Keratinocyte (primary cell): ENCODE data around the gene NRP1. TPM values are rescaled to one million over a fixed set of nuclear protein-coding genes. Genes with fewer than 3 reads are reported as not detected.

Experiments
- DNase-seq: peaks from one replicate; pipeline ENCODE4 v3.0.0-alpha.2; 2011; ENCODE audit warnings: low read depth, missing footprints, low spot score
- FAIRE-seq: peaks from 2 replicates; lab custom pipeline; 2011; peaks lifted over from hg19 to GRCh38; lab: Jason Lieb, UNC
- H2AFZ ChIP-seq: 2 replicates; pipeline ENCODE4 v1.6.0; 2012; ENCODE audit warnings: low read length, control low read depth, inconsistent platforms; ENCODE audit not compliant: control insufficient read depth
- H3K27ac ChIP-seq: 2 replicates; pipeline ENCODE4 v1.5.1; 2011; ENCODE audit warnings: low read length; ENCODE audit not compliant: control insufficient read depth, insufficient read depth
- H3K27me3 ChIP-seq: 3 replicates; pipeline ENCODE4 v1.6.0; 2011; ENCODE audit warnings: low read length; ENCODE audit not compliant: control insufficient read depth, insufficient read depth; ENCODE audit errors: extremely low read depth
- H3K36me3 ChIP-seq, 2 experiments: 2 replicates in 1 of 2; 3 replicates in 1 of 2; pipeline ENCODE4 v1.5.1; 2011; ENCODE audit warnings: low read length in 2 of 2, mild to moderate bottlenecking in 1 of 2; ENCODE audit not compliant: control insufficient read depth in 2 of 2, insufficient read depth in 2 of 2; ENCODE audit errors: extremely low read depth in 1 of 2
- H3K4me1 ChIP-seq: 3 replicates; pipeline ENCODE4 v1.5.1; 2011; ENCODE audit warnings: low read length; ENCODE audit not compliant: control insufficient read depth, insufficient read depth; ENCODE audit errors: extremely low read depth
- H3K4me2 ChIP-seq: 3 replicates; pipeline ENCODE4 v1.6.0; 2011; ENCODE audit warnings: low read depth, low read length; ENCODE audit not compliant: control insufficient read depth, insufficient read depth; ENCODE audit errors: extremely low read depth
- H3K4me3 ChIP-seq, 3 experiments: fragments of 200-600 bp in 1 of 3; sonication (generic) in 1 of 3; 2 replicates in 2 of 3; 3 replicates in 1 of 3; pipeline ENCODE4 v1.5.1; 2011 to 2016; ENCODE audit warnings: low read length in 3 of 3, mild to moderate bottlenecking in 3 of 3, control low read depth in 2 of 3, inconsistent platforms in 1 of 3, low read depth in 1 of 3, mixed read lengths in 1 of 3, mixed run types in 1 of 3, moderate library complexity in 1 of 3; ENCODE audit not compliant: control insufficient read depth in 2 of 3, insufficient read depth in 2 of 3; ENCODE audit errors: extremely low read depth in 1 of 3
- H3K79me2 ChIP-seq: 2 replicates; pipeline ENCODE4 v1.6.0; 2012; ENCODE audit warnings: low read length; ENCODE audit not compliant: control insufficient read depth, insufficient read depth
- H3K9ac ChIP-seq: 3 replicates; pipeline ENCODE4 v1.6.0; 2011; ENCODE audit warnings: low read length; ENCODE audit not compliant: control insufficient read depth, insufficient read depth; ENCODE audit errors: extremely low read depth
- H3K9me1 ChIP-seq: 3 replicates; pipeline ENCODE4 v1.6.0; 2011; ENCODE audit warnings: low read length; ENCODE audit not compliant: control insufficient read depth, insufficient read depth; ENCODE audit errors: extremely low read depth
- H3K9me3 ChIP-seq: 2 replicates; pipeline ENCODE4 v1.5.1; 2012; ENCODE audit warnings: low read depth, low read length; ENCODE audit not compliant: control insufficient read depth
- H4K20me1 ChIP-seq: 3 replicates; pipeline ENCODE4 v1.6.0; 2011; ENCODE audit warnings: low read length; ENCODE audit not compliant: control insufficient read depth, insufficient read depth; ENCODE audit errors: extremely low read depth
- CTCF ChIP-seq, 3 experiments: IDR thresholded peaks in 1 of 3; conservative IDR thresholded peaks in 1 of 3; optimal IDR thresholded peaks in 1 of 3; 2 replicates in 2 of 3; 3 replicates in 1 of 3; pipeline versions ENCODE3 to v1.5.1; 2011; ENCODE audit warnings: low read length in 3 of 3, mild to moderate bottlenecking in 3 of 3, moderate library complexity in 2 of 3, control low read depth in 1 of 3, inconsistent platforms in 1 of 3; ENCODE audit not compliant: insufficient read depth in 2 of 3; ENCODE audit errors: extremely low read depth in 1 of 3
- EZH2 ChIP-seq: IDR thresholded peaks from one replicate; pipeline ENCODE4 v1.6.1; 2012; ENCODE audit warnings: inconsistent platforms, mild to moderate bottlenecking, low read length, moderate library complexity
- dilution Hi-C: fragments of 300-500 bp; cut with MboI; formaldehyde crosslinking; loops from one replicate; pipeline ENCODE4 v1.7.0; 2020; ENCODE audit warnings: low sequenced_read_pairs; ENCODE audit not compliant: extremely low pct_ligation_motif_present
- polyA plus RNA-seq, 5 experiments: library from polyadenylated mRNA; depleted of rRNA in 3 of 5; stranded (reverse) in 3 of 5; stranded (forward) in 1 of 5; unstranded in 1 of 5; fragments of >200 nt; gene quantifications; 1 replicate in 1 of 5; 2 replicates in 3 of 5; 3 replicates in 1 of 5; pipeline versions ENCODE4 v1.2.1 to v1.2.3, GENCODE V29; 2011 to 2012; ENCODE audit warnings: missing spikeins in 2 of 5, low read depth in 1 of 5, low replicate concordance in 1 of 5

NRP1 gene
- polyA plus RNA-seq, 1 donor (not counting 4 experiments of a cell fraction or from before 2014, with no cell fraction given): 36.2 TPM

- H3K27ac ChIP-seq: no peak overlapping the region
- no peak overlapping the region for H2AFZ ChIP-seq
- H3K27me3 ChIP-seq: no peaks in the 10 kb centered on the region
- H3K4me2 ChIP-seq: no peak overlapping the region
- FAIRE-seq: no peak
- no peak for DNase-seq
- H3K79me2 ChIP-seq: no peaks in the 10 kb centered on the region
- no peak overlapping the region for H3K4me3 ChIP-seq
- no peaks in the 10 kb centered on the region for H4K20me1 ChIP-seq
- dilution Hi-C loops: no loop called here
- peaks cover 10% of the 10 kb centered on the region for H3K4me1 ChIP-seq
- peaks cover 5 to 10% of the 10 kb centered on the region in 2 experiments for H3K36me3 ChIP-seq
- H3K9me3 ChIP-seq: no peaks in the 10 kb centered on the region
- no peaks in the 10 kb centered on the region for H3K9me1 ChIP-seq
- TF ChIP-seq EZH2: no peak
- TF ChIP-seq CTCF (optimal IDR thresholded peaks at IDR 0.05 in 1 of 3, IDR thresholded peaks at IDR 0.05 in 1 of 3, conservative IDR thresholded peaks at IDR 0.05 in 1 of 3; ENCODE audit: extremely low read depth in 1 of 3, insufficient read depth in 2 of 3, low read length in 3 of 3): no peak
- no peak overlapping the region for H3K9ac ChIP-seq
Measured at GRCh38 chr10:33189363-33189762, 145.1 kb downstream of the NRP1 start.

- Histone ChIP-seq H2AFZ (no peak overlapping the region), H3K9me1 (no peaks in the 10 kb centered on the region), H3K27ac (no peak overlapping the region), H3K36me3 (peaks cover 3 to 10% of the 10 kb centered on the region in 2 experiments), H3K9ac (no peak overlapping the region), H4K20me1 (no peaks in the 10 kb centered on the region), H3K4me2 (no peak overlapping the region), H3K4me3 (no peak overlapping the region), H3K4me1 (no peaks in the 10 kb centered on the region), H3K9me3 (no peaks in the 10 kb centered on the region), H3K27me3 (no peaks in the 10 kb centered on the region), H3K79me2 (no peaks in the 10 kb centered on the region)
- no peak for FAIRE-seq
- DNase-seq: no peak
- TF ChIP-seq CTCF (optimal IDR thresholded peaks at IDR 0.05 in 1 of 3, IDR thresholded peaks at IDR 0.05 in 1 of 3, conservative IDR thresholded peaks at IDR 0.05 in 1 of 3; ENCODE audit: extremely low read depth in 1 of 3, insufficient read depth in 2 of 3, low read length in 3 of 3) (no peak), EZH2 (no peak)
- dilution Hi-C loops: no loop called here
Measured at GRCh38 chr10:33187427-33187999, 147.0 kb downstream of the NRP1 start.
